HuH-7.5 (cell line): ENCODE results near the gene MDFIC.
"Not testable (repeated sequence)": the region's sequence is repeated elsewhere in the genome, so short reads cannot be mapped to it uniquely, and the experiment has no call there.

ENCODE experiments used
- DNase-seq: peaks from one replicate; pipeline ENCODE4 v3.0.0; 2011; ENCODE audit warnings: low spot score

Gene MDFIC

GRCh38 chr7:114922026-114922651 lies at the start of gene MDFIC:
Gene MDFIC, plus strand, starts transcription at chr7:114922094. Its CDS starts 940 bp downstream, at chr7:114923034.
- DNase-seq, result peak; percentile 68

GRCh38 chr7:114874170-114874569 lies 47.7 kb upstream of the MDFIC start:
- DNase-seq, result no peak

GRCh38 chr7:114875186-114875585 lies 46.7 kb upstream of the MDFIC start:
- peak; percentile 5 for DNase-seq

- DNase-seq, result no peak
Measured at GRCh38 chr7:114879554-114879953, 42.3 kb upstream of the MDFIC start.

GRCh38 chr7:114885836-114886235 lies 36.1 kb upstream of the MDFIC start:
- DNase-seq, result no peak

GRCh38 chr7:114886241-114886640 lies 35.7 kb upstream of the MDFIC start:
- no peak for DNase-seq

- DNase-seq, result not testable (repeated sequence)
Measured at GRCh38 chr7:114889116-114889515, 32.8 kb upstream of the MDFIC start.

- no peak for DNase-seq
Measured at GRCh38 chr7:114889646-114890285, 32.1 kb upstream of the MDFIC start.

GRCh38 chr7:114890561-114890960 lies 31.3 kb upstream of the MDFIC start:
- no peak for DNase-seq

GRCh38 chr7:114900127-114900526 lies 21.8 kb upstream of the MDFIC start:
- DNase-seq, result no peak

- no peak for DNase-seq
Measured at GRCh38 chr7:114901771-114902170, 20.1 kb upstream of the MDFIC start.

GRCh38 chr7:114903131-114903530 lies 18.8 kb upstream of the MDFIC start:
- DNase-seq, result no peak

- DNase-seq, result no peak
Measured at GRCh38 chr7:114910787-114911186, 11.1 kb upstream of the MDFIC start.

GRCh38 chr7:114911411-114911810 lies 10.5 kb upstream of the MDFIC start:
- DNase-seq, result no peak

- DNase-seq, result no peak
Measured at GRCh38 chr7:114916261-114916892, 5.5 kb upstream of the MDFIC start.

- no peak for DNase-seq
Measured at GRCh38 chr7:114917211-114917839, 4.6 kb upstream of the MDFIC start.

- no peak for DNase-seq
Measured at GRCh38 chr7:114919587-114919986, 2.3 kb upstream of the MDFIC start.

GRCh38 chr7:114921631-114922025 lies 266 bp upstream of the MDFIC start:
- DNase-seq, result peak; percentile 22

- peak; percentile 39 for DNase-seq
Measured at GRCh38 chr7:114922652-114923402, 933 bp downstream of the MDFIC start.

GRCh38 chr7:114923403-114923713 lies 1.5 kb downstream of the MDFIC start:
- no peak for DNase-seq

- no peak for DNase-seq
Measured at GRCh38 chr7:114924038-114924712, 2.3 kb downstream of the MDFIC start.

GRCh38 chr7:114925434-114925833 lies 3.5 kb downstream of the MDFIC start:
- no peak for DNase-seq
